ENCODE measurements around the gene LRRC37B.
"Not testable (repeated sequence)": the region's sequence is repeated elsewhere in the genome, so short reads cannot be mapped to it uniquely, and the experiment has no call there.

LRRC37B gene

GRCh38 chr17:32042266-32042665 lies 35.1 kb downstream of the LRRC37B start:
- not testable (repeated sequence) for DNase-seq

DNA sequence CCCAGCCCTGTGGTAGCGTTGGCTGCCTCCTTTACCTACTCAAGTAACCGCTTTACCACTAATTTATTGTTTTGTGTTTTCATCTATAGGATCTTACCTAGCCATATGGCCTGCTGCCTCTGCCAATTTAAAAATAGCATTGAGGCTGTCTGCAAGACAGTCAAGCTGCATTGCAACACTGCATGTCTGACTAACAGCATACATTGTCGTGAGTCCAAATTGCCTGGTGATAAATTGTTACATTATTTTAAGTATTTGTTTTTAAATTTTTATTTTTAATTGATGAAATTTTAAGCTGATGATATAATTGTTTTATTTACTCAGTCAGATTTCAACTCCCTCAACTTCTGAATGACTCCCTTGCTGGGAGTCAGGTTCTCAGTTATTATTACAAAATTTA lies 38.4 kb downstream of the LRRC37B start:
- not testable (repeated sequence) for DNase-seq

GRCh38 chr17:32047663-32048062 lies 40.5 kb downstream of the LRRC37B start:
- DNase-seq, result not testable (repeated sequence)

DNA sequence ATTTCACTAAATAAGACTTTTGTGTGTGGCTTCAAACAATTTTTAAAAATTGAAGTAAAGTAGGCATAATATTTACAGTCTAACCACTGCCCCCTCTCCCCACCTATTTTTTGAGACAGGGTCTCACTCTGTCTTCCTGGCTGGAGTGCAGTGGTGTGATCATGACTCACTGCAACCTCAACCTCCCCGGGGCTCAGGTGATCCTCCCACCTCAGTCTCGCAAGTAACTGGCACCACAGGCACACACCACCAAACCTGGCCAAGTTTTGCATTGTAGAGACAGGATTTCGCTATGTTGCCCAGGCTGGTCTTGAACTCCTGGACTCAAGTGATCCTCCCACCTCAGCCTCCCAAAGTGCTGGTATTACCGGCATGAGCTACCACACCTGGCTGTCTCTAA lies 47.8 kb downstream of the LRRC37B start:
- not testable (repeated sequence) for DNase-seq

DNA sequence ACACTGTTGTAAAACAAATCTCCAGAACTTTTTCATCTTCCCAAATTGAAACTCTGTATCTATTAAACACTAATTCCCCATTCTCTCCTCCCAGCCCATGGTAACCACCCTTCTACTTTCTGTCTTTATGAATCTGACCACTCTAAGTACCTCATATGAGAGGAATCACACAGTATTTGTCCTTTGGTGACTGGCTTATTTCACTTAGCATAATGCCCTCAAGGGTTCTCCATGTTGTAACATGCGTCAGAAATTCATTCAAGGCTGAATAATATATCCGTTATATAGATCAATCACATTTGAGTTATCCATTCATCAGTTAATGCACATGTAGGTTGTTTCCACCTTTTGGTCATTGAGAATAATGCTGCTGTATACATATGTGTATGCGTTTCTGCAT lies 48.2 kb downstream of the LRRC37B start:
- DNase-seq, result not testable (repeated sequence)

GRCh38 chr17:32056500-32056899 lies 49.3 kb downstream of the LRRC37B start:
- DNase-seq, result not testable (repeated sequence)

GRCh38 chr17:32057460-32058105 lies 50.4 kb downstream of the LRRC37B start:
- DNase-seq, result not testable (repeated sequence)

- DNase-seq, result not testable (repeated sequence)
Observed at GRCh38 chr17:32060695-32061094, 53.5 kb downstream of the LRRC37B start.

- not testable (repeated sequence) for DNase-seq
Observed at GRCh38 chr17:32061840-32062239, 54.7 kb downstream of the LRRC37B start.

- DNase-seq, result not testable (repeated sequence)
Observed at GRCh38 chr17:32064091-32064490, 56.9 kb downstream of the LRRC37B start.

- not testable (repeated sequence) for DNase-seq
Observed at GRCh38 chr17:32066123-32066680, 59.0 kb downstream of the LRRC37B start.

GRCh38 chr17:32066863-32067642 lies 59.9 kb downstream of the LRRC37B start:
- peak; percentile 42 for DNase-seq

- DNase-seq, result not testable (repeated sequence)
Observed at GRCh38 chr17:32069067-32069466, 61.9 kb downstream of the LRRC37B start.

DNA sequence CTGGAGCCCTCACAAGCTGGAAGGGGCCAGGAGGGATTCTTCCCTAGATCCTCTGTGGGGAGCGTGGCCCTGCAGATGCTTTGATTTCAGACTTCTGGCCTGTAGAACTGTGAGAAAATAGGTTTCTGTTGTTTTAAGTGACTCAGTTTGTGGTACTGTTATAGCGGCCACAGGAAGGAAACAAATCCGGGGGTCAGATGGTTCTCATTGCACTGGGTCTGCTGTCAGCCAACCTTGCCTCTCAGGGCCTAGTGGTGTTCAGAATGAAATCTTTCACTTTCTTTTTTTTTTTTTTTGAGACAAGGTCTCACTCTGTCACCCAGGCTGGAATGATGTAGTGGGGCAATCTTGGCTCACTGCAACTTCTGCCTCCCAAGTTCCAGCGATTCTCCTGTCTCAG lies 64.8 kb downstream of the LRRC37B start:
- DNase-seq, result not testable (repeated sequence)

DNA sequence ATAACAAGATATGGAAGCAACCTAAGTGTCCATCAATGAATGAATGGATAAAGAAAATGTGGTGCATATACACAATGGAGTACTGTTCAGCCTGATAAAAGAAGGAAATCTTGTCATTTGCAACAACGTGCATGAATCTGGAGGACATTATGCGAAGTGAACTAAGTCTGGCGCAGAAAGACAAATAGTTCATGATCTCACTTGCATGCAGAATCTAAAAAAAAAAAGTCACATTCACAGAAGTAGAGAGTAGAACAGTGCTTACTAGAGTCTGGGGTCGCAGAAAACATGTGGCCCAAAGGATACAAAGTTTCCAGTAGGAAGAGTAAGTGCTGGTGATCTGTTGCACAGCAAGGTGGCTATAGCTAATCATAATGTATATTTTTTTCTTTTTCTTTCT lies 65.9 kb downstream of the LRRC37B start:
- not testable (repeated sequence) for DNase-seq

GRCh38 chr17:32079753-32080152 lies 72.6 kb downstream of the LRRC37B start:
- DNase-seq, result peak; percentile 48

GRCh38 chr17:32083550-32083979 lies 76.4 kb downstream of the LRRC37B start:
- not testable (repeated sequence) for DNase-seq

DNA sequence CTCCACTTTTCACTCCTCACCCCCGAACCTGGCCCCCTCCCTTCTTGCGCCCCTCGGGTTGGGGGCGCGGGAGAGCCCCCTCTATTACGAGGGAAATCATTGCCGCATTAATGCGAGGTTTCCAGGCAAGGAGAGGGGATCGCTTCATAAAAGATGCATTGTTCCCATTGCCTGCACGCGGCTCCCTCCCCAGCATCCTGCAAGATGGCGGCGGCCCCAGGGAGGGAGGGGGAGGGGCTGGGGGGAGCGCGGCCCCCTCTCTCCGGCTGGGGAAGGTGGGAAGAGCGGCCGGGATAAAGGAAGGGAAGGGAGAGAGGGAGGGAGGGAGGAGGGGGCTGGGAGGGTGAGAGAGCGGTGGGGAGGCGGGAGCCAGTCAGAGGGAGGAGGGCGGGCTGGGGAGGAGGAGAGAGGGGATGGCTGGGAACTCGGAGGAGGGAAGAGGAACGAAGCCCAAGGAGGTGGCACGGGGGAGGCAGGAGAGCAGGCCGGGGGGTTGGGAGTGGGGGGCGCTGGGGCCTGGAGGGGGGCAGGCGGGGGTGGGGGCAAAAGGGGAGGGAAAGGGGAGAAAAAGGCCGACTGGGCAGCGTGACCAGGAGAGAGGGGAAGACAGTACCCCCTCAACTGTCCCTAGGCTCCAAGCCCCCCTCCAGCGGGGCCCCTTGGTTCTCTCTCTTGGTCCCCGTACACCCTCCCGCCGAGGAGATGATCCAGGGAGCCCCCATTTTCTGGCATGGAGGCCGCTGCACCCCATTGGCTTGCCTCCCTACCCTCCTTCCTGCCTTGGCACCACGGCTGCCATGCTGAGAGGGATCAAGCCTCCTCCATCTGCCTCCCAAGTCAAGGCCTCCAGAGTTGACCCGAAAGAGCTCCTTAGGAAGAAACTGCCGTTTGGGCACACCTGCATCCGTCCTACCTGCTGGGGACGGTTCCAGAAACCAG lies 77.1 kb downstream of the LRRC37B start:
- DNase-seq, result not testable (repeated sequence)

DNA sequence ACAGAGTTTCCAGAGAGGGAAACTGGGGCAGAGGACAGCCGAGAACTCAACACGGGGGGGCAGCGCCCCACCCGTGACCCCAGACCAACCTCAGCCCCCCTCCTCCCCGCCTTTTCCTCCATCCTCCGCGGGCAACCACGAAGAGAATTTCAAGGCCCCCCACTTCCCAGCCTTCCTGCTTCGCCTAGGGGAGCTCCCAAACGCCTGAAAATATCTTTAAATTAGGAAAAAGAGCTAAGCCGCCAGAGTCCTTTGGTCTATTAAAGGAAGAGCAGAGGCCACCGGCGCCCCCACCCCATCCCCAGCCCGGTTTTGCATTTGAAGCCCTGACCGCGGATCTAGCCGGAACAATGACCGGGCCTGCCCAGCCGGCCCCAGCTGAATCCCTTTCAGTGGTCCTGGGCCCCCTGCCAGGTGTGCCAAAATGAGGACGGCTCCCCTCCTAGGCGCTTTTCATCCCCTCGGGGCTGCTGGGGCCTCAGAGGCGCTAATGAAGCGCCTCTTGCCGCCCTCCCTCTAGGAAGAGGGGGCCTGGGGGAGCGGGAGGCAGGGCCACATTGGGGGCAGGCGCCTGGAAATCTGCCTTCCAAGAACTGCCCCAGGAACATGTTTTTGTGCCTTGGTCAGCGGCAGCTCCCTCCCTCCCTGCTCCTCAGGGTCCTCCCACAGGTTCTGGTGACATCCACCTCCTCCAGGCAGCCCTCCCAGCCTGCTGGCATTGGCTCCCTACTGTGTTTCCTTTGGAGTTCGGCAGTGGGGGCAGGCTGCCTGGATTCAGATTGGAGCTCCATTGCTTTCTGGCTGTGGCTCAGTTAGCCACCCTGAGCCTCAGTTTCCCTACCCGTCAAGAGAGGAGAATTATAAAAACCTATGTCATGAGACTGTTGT lies 78.0 kb downstream of the LRRC37B start:
- DNase-seq, result not testable (repeated sequence)

DNA sequence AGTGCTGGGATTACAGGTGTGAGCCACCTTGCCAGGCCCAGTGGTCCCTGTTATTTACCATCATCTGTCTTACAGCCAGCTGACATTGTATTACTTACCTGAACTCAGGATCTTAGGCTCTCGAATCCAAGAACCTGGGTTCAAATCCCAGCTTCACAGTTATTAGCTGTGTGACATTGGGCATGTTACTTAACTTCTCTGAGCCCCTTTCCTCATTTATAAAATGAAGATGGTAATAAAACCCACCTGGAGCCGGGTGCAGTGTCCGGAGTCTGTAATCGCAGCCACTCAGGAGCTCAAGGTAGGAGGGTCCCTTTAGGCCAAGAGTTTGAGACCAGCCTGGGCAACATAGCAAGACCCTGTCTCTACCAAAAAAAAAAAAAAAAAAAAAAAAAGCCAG lies 79.7 kb downstream of the LRRC37B start:
- not testable (repeated sequence) for DNase-seq

DNA sequence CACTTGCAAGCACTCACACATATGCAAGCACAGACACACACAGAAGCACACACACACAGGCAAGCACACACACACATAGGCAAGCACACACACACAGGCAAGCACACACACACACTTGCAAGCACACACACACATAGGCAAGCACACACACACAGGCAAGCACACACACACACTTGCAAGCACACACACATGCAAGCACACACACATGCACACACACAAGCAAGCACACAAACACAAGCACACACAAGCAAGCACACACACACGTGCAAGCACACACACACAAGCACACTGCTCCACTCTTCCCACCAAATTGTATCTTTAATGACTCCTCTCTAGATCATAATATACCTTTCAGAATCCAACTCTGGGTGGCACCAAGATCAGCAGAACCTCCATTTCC lies 84.9 kb downstream of the LRRC37B start:
- not testable (repeated sequence) for DNase-seq

DNA sequence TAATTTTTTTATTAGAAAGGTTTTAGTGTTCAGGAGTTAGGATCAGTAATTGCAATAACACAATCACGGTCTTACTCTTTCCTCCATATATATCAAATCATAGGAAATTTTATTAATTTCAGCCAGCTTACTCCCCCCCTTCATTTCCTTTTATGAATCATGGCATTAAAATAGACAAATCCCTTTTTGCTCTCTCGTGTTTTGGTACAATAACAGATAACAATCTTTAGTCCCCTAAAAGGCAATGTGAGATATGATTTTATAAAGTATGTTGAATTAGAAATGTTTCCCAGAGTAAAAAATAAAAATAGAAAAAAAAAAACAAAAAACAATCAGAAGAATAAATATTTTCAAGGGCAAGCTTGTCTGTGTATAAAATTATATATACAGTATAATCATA lies 92.5 kb downstream of the LRRC37B start:
- DNase-seq, result no peak
